ENCODE data around the gene PCARE. TPM values are rescaled to one million over a fixed set of nuclear protein-coding genes. Genes with fewer than 3 reads are reported as not detected.

PCARE gene
- total and polyA plus RNA-seq, 7 donors: 0.02 to 1.0 (median 0.39) TPM

DNA sequence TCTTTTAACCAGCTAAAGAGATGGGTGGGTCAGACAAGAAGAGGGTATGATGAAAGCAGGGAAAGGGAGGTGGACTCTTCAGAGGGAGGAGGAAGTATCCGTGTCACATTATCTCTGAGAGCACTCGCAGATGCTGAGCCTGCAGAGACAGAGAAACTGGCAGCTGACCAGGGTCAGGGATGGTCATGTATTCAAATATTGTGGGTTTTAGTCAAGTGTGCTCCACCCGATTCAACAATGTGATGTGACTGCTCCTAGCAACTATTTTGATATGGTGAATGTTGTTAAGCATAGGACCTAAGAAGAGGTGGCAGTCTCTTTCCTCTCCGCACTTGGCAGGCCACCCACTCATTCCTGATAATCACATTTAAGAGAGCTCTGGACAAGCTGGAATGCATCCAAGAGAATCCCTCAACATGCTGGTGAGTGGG, 39.6 kb upstream of the PCARE start:
- Histone ChIP-seq H3K27me3 (ENCODE audit: insufficient read depth in 3 of 3, low read length in 2 of 3) (no peaks in the 10 kb centered on the region), H3K4me1 (peaks cover 41% of the 10 kb centered on the region), H3K36me3 (ENCODE audit: insufficient read depth in 1 of 2, low read depth in 1 of 2) (no peaks in the 10 kb centered on the region), H3K27ac (peak overlapping the region; percentile 92), H3K9me3 (no peaks in the 10 kb centered on the region), H3K4me3 (no peak overlapping the region)
- ATAC-seq (peak in 2 of 4 donors; percentile 26 to 37), DNase-seq (peak; percentile 58 to 66)
- WGBS, 3 donors: 46 to 67% (median 51%) methylated on average over 4 of the region's 4 CpGs
- TF ChIP-seq, protein P1, sequence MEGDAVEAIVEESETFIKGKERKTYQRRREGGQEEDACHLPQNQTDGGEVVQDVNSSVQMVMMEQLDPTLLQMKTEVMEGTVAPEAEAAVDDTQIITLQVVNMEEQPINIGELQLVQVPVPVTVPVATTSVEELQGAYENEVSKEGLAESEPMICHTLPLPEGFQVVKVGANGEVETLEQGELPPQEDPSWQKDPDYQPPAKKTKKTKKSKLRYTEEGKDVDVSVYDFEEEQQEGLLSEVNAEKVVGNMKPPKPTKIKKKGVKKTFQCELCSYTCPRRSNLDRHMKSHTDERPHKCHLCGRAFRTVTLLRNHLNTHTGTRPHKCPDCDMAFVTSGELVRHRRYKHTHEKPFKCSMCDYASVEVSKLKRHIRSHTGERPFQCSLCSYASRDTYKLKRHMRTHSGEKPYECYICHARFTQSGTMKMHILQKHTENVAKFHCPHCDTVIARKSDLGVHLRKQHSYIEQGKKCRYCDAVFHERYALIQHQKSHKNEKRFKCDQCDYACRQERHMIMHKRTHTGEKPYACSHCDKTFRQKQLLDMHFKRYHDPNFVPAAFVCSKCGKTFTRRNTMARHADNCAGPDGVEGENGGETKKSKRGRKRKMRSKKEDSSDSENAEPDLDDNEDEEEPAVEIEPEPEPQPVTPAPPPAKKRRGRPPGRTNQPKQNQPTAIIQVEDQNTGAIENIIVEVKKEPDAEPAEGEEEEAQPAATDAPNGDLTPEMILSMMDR (IDR thresholded peaks at IDR 0.05): no peak
- intact Hi-C loops (cut with DNase I): loop anchor here (5.0 kb wide), 2 partner anchors 47 to 102 kb away; no protein-coding TSS in a partner anchor

DNA sequence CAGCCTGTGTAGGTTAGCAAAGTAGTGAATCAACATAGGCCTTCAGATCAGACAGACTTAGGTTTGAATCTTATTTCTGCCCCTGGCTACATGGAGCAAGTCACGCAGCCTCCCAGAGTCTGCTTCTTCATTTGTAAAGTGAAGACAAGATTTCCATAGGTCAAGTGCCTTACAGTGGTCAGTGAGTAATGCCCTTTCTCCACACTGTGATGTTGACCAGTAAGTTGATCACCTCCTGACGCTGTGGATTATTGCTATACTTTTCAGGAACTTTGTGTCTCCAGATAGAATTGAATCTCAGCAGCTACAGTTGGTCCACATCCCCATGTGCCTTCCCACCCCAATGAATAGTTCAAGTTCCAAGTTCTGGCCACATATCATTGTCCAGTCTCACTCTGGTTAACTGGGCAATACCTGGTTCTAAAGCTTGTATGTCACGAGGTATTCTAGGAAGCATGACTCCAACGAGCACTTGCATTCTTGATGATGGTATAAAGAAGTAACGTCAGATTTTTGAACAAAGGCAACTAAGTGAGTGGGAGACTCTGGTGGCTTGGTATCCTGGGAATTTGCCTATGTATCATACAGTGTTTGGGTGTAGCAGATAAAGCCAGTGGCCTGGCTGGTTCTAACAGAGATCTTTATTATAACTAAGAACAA, 38.8 kb upstream of the PCARE start:
- intact Hi-C loops (cut with DNase I): loop anchor here (5.0 kb wide), 2 partner anchors 46 to 101 kb away; no protein-coding TSS in a partner anchor
- 46 to 67% (median 53%) methylated on average over 5 of the region's 5 CpGs for WGBS, 3 donors
- no peaks in the 10 kb centered on the region for H3K27me3 ChIP-seq (ENCODE audit: insufficient read depth in 3 of 3, low read length in 2 of 3)
- TF ChIP-seq, protein P1 (IDR thresholded peaks at IDR 0.05): no peak
- DNase-seq (no peak), ATAC-seq (peak; percentile 42 to 72 (median 62))
- no peak overlapping the region for H3K4me3 ChIP-seq
- H3K36me3 ChIP-seq (ENCODE audit: insufficient read depth in 1 of 2, low read depth in 1 of 2): no peaks in the 10 kb centered on the region
- H3K27ac ChIP-seq: peak overlapping the region; percentile 92
- no peaks in the 10 kb centered on the region for H3K9me3 ChIP-seq
- H3K4me1 ChIP-seq: peaks cover 35% of the 10 kb centered on the region

DNA sequence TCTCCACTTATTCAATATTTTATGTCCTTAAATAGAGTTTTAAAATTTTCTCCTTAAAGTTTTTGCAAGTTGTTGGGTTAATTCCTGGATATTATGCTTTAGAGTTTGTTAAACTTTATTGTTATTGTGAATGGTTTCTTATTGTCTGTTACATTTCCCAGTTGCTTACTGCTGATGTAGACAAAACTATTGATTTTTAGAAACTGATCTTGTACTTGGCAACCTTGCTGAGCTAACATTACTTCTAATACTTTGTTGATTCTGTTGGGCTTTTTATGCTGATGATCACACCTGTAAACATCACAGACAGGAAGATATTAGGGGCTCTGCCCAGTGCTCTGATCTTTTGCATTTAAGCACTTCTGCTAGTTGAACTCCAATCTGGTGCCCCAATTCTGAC, 38.1 kb upstream of the PCARE start:
- Histone ChIP-seq H3K4me3 (no peak overlapping the region), H3K9me3 (no peaks in the 10 kb centered on the region), H3K27me3 (ENCODE audit: insufficient read depth in 3 of 3, low read length in 2 of 3) (no peaks in the 10 kb centered on the region), H3K36me3 (ENCODE audit: insufficient read depth in 1 of 2, low read depth in 1 of 2) (no peaks in the 10 kb centered on the region), H3K27ac (peak overlapping the region; percentile 92), H3K4me1 (peaks cover 28% of the 10 kb centered on the region)
- ATAC-seq: no peak
- TF ChIP-seq, protein P1 (IDR thresholded peaks at IDR 0.05): no peak
- no peak for DNase-seq
- intact Hi-C loops (cut with DNase I): loop anchor here (5.0 kb wide), 2 partner anchors 45 to 100 kb away; no protein-coding TSS in a partner anchor

DNA sequence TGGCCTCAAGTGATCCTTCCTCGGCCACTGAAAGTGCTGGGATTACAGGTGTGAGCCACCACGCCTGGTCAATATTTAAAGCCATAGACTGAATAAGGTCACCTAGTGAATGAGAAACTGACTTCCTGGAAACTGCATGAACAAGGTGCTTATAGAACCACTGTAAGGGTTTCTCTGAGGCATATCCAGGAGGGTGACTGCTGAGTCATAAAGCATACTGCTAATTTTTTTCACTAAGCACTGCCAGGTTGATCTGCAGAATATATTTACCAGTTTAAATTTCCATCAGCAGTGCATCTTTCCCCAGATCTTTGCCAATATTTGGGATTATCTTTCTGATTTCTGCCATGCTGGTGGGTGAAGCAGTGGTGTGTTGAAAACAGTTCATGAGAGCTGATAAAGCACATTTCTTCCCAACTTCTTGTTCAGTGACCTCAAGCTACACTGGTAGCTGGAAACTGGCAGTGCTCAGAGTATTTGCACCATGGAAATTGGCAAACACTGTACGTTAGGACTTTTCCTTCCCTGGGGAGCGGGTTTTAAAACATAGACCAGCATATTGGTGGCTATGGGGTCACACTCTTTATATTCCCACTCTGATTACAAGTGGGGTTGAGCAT, 36.7 kb upstream of the PCARE start:
- intact Hi-C loops (cut with DNase I): loop anchor here (5.0 kb wide), 2 partner anchors 44 to 99 kb away; no protein-coding TSS in a partner anchor

More for the DNA sequence above, 36.7 kb upstream of the PCARE start:
- H3K4me3 ChIP-seq: no peak overlapping the region
- no peak for DNase-seq
- ATAC-seq: no peak
- H3K4me1 ChIP-seq: peaks cover 22% of the 10 kb centered on the region
- no peaks in the 10 kb centered on the region for H3K36me3 ChIP-seq (ENCODE audit: insufficient read depth in 1 of 2, low read depth in 1 of 2)
- TF ChIP-seq, protein P1 (IDR thresholded peaks at IDR 0.05): no peak
- no peak overlapping the region for H3K27ac ChIP-seq
- no peaks in the 10 kb centered on the region for H3K27me3 ChIP-seq (ENCODE audit: insufficient read depth in 3 of 3, low read length in 2 of 3)
- H3K9me3 ChIP-seq: no peaks in the 10 kb centered on the region
- WGBS, 3 donors: 54 to 68% (median 54%) methylated on average over 4 of the region's 4 CpGs
